Measurements from ENCODE around the gene STK16.
A peak's percentile ranks its signal among the peaks of the same experiment; 100 is the strongest.

Gene STK16

GRCh38 chr2:219215871-219216534 is 29.3 kb upstream of the STK16 start:
- no peak for TF ChIP-seq CTCF (conservative IDR thresholded peaks at IDR 0.05; ENCODE audit: low read length)
- DNase-seq (ENCODE audit: low read depth), result no peak
- H3K4me3 ChIP-seq (ENCODE audit: low read length), result no peak overlapping the region

- TF ChIP-seq CTCF (conservative IDR thresholded peaks at IDR 0.05; ENCODE audit: low read length), result no peak
- no peak overlapping the region for H3K4me3 ChIP-seq (ENCODE audit: low read length)
- DNase-seq (ENCODE audit: low read depth), result no peak
Measured at GRCh38 chr2:219216535-219216915, 28.8 kb upstream of the STK16 start.

GRCh38 chr2:219218217-219218731 is 27.0 kb upstream of the STK16 start:
- no peak for TF ChIP-seq CTCF (conservative IDR thresholded peaks at IDR 0.05; ENCODE audit: low read length)
- DNase-seq (ENCODE audit: low read depth), result peak; percentile 74
- H3K4me3 ChIP-seq (ENCODE audit: low read length), result peak overlapping the region; percentile 68

- TF ChIP-seq CTCF (conservative IDR thresholded peaks at IDR 0.05; ENCODE audit: low read length), result no peak
- H3K4me3 ChIP-seq (ENCODE audit: low read length), result peak within 1 kb of the TSS; percentile 68
- DNase-seq (ENCODE audit: low read depth), result peak; percentile 92
Measured at GRCh38 chr2:219218732-219219701, 26.3 kb upstream of the STK16 start, which contains the start of gene ABCB6. Gene ABCB6 (minus strand): TSS chr2:219218958. CDS start chr2:219218673, 285 bp downstream.

- DNase-seq (ENCODE audit: low read depth), result no peak
- TF ChIP-seq CTCF (conservative IDR thresholded peaks at IDR 0.05; ENCODE audit: low read length), result no peak
- H3K4me3 ChIP-seq (ENCODE audit: low read length), result no peak overlapping the region
Measured at GRCh38 chr2:219219784-219220532, 25.3 kb upstream of the STK16 start.

- no peak for TF ChIP-seq CTCF (conservative IDR thresholded peaks at IDR 0.05; ENCODE audit: low read length)
- DNase-seq (ENCODE audit: low read depth), result no peak
- no peak overlapping the region for H3K4me3 ChIP-seq (ENCODE audit: low read length)
Measured at GRCh38 chr2:219220652-219221402, 24.5 kb upstream of the STK16 start.
